NAMALWA (cell line): ENCODE results near the gene TRAFD1.
A peak's percentile ranks its signal among the peaks of the same experiment; 100 is the strongest.
"Not testable (repeated sequence)": the region's sequence is repeated elsewhere in the genome, so short reads cannot be mapped to it uniquely, and the experiment has no call there.

Experiments
- DNase-seq: peaks from one replicate; pipeline ENCODE4 v3.0.0-alpha.2; 2015; ENCODE audit warnings: low spot score

The TRAFD1 gene

GRCh38 chr12:112158461-112159145 lies 33.2 kb downstream of the TRAFD1 start:
- DNase-seq = not testable (repeated sequence)

DNA sequence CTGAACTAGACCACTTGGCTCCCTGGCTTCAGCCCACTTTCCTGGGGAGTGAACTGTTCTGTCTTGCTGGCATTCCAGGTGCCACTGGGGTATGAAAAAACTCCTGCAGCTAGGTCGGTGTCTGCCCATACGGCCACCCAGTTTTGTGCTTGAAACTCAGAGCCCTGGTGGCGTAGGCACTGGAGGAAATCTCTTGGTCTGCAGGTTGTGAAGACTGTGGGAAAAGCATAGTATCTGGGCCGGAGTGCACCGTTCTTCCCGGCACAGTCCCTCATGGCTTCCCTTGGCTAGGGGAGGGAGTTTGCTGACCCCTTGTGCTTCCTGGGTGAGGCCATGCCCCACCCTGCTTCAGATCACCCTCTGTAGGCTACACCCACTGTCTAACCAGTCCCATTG lies 33.8 kb downstream of the TRAFD1 start:
- DNase-seq = no peak

- no peak for DNase-seq
Measured at GRCh38 chr12:112160611-112161010, 35.3 kb downstream of the TRAFD1 start.

DNA sequence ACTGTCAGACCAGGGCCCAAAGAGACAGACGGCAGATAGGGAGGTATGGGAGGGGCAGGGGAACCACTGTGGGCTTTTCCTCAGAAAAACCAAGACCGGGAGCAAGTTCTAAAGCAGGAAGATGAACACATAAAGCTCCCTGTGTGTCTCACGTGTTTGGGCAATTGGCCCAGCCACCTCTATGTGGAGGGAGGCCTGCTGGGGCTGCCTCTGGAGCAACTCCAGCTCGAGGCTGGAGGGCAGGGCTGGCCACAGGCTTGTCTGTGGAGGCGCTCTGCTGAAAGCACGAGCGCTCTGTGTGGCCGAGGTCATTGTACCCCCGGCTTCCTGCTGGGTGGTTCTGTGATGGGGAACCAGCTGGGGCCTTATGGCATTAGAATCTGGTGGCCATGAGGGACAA lies 36.4 kb downstream of the TRAFD1 start:
- no peak for DNase-seq

- no peak for DNase-seq
Measured at GRCh38 chr12:112162241-112162790, 37.0 kb downstream of the TRAFD1 start.

- DNase-seq = no peak
Measured at GRCh38 chr12:112163056-112163455, 37.7 kb downstream of the TRAFD1 start.

DNA sequence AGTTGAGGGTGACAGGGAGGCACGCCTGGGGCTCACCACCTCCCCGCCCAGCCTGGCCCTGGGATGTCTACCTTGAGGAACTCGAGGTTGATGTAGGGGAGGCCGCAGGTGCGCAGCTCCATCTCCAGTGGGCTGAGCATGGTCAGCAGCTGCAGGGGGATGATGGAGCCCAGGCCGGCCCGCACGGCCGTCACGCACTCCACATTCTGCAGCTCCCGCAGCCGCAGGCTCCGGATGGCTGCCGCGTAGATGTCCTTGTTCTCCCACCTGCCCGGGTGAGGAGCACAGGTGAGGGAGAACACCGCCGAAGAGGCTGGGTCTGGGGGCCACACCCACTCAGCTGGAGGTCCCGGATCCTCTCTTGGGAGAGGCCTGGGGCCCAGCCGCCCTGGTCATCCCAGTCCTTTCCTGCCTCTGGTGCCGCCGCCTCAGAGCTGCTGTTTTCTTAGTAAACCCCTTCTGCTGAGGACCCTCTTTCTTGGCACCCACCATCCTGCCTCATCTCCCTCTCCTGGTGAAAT lies 38.2 kb downstream of the TRAFD1 start:
- no peak for DNase-seq

DNA sequence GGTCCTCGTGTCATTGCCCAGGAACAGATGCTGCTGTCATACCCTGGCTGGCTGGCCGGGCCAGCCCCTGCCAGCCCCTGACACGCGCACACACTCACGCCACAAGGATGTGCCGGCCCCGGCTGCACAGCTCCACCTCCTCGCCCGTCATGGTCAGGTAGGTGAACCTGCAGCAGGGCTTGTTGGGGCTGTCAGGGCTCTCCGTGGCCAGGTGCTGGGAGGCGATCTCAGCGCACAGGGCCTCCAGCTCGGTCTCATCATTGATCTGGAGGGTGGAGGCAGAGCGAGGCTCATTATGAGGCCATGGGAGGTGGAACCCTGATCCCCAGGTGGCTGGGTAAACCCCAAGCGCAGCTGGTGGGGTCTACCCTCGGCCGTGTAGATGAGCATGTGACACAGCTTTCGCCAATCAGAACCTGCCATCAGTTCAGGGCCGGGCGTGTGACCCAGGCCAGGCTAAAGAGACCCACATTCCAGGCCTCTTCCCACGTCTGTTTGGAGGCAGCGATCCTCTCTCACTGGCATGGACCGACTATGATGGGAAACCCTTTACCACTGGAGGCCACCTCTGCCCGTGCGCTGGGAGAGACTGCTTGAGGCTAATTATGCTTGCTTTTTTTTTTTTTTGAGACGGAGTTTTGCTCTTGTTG lies 38.8 kb downstream of the TRAFD1 start:
- DNase-seq = no peak

- no peak for DNase-seq
Measured at GRCh38 chr12:112165624-112166023, 40.3 kb downstream of the TRAFD1 start.

GRCh38 chr12:112166051-112167015 lies 41.0 kb downstream of the TRAFD1 start:
- no peak for DNase-seq

DNA sequence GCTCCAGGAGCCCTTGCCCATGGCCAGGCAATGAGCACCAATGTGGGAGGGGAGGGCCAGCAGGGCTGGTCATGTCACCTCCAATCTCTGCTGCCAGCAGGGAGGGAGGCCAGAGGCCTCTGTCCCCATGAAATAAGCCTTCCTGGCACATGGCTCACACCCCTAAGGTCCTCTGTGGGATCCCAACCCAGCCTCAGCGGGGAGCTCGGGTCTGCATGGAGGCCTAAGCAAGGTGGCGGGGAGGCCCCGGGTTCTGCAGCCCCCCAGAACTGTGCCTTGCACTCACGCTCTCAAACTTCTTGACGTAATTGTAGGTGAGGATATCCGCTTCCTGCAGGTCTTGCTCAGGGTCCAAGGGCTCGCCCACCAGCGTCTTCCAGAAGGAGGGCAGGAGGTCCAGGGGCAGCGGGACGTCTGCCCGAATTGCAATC lies 41.7 kb downstream of the TRAFD1 start:
- DNase-seq = no peak

- DNase-seq = no peak
Measured at GRCh38 chr12:112167718-112168525, 42.6 kb downstream of the TRAFD1 start.

DNA sequence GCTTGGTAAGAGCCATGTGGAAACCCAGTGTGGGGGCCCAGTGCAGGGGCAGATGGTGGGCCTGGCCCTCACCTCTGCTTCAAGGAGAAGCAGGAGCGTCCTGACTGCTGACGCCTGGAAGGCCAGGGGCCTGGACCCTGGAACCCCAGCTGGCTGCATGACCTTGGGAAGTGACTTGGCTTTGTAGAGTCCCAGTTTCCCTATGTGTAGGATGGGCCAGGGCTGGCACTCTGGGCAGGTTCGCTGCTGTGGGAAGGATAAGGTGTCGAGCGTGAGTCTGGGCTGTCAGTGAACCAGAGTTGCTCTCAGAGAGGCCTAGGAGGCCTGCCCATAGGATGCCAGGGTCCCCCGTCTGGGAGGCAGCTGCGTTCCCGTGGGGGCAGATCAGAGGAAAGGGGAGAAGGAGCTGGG lies 43.2 kb downstream of the TRAFD1 start:
- no peak for DNase-seq

DNA sequence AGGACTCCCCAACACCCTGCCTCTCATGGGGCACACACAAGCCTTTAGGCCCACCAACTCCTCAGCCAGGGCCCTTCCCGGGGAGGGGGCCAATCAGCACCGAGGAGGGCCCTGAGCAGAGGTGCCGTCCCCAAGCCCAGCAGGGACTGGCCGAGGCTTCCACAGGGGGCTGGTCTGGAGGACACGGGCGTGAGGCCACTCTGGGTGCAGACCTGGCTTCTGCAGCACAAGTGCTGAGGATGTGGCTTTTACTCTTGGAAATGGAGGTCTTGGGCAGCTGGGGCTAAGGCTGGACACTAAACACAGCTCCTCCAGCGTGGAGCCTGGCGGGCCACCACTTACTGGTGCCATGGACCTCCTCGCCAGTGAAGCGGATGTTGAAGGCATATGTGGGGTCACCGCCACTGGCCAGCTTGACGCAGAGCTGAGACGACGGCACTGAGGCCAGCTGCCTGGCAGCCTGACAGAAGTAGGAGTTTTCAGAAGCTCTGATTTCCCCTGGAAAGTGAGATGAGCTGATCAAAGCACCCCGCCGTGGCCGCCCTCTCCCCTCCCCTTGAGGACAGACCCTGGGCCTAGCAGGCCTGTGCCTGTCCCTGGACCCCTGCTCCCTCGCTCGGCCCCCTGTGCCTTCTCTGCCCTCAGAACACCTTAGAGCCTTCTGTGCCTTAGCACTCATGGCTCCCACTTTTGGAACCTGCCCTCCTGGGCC lies 44.0 kb downstream of the TRAFD1 start:
- DNase-seq = no peak

GRCh38 chr12:112169966-112170365 lies 44.6 kb downstream of the TRAFD1 start:
- DNase-seq = no peak

DNA sequence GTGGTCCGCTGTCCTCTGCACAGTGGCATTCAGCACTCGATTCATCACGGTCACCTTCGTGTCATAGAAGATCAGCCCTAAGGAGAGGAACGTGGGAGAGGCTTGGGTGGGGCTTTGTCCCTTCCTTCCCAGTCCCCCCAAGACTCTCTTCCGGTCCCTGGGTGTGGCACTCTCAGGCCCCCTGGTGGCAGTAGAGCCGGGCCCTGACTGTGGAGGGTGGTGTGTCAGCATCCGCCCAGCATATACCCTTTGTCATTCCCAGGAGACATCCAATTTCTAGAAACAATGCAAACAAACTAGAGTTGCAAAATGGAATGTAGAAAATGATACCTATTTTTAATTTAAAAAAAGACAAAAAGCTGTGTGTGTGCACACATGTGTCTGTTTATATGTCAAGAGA lies 45.0 kb downstream of the TRAFD1 start:
- DNase-seq = peak; percentile 43

DNA sequence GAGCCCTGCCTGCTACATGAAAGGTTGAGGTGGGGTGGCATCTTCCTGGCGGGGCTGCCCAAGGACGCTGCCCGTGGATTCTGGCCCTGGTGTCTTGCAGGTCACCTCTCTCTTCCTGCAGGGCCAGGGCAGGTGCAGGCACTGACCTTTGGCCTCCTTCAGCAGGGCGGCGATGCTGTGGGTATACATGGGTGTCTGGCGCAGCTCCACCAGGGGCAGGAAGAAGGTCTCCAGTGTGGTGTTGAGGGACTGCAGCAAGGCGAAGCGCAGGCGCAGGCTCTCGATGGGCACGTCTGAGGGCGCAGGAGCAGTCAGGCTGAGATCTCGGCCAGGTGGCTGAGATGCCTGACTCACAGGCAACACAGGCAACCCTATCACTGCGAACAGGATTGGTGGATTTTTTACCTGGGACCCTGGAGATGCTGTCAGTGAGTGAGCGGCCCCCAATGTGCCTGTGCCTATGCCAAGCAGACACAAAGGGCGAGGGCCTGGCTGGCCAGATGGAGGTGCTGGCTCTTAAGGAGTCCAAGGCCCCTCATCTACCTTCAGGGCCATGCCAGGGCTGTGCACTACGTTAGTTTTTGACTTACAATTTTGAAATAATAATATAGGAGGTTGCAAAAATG lies 45.7 kb downstream of the TRAFD1 start:
- DNase-seq = no peak

GRCh38 chr12:112172556-112173324 lies 47.4 kb downstream of the TRAFD1 start:
- no peak for DNase-seq
